GM12878 (cell line): ENCODE measurements around the gene CCL22.
A peak's percentile ranks its signal among the peaks of the same experiment; 100 is the strongest.

Experiments used
- CREB1 ChIP-seq: IDR thresholded peaks from 2 replicates; pipeline ENCODE4 v1.6.1; 2012; ENCODE audit warnings: low read depth, mild to moderate bottlenecking, inconsistent platforms
- CTCF ChIP-seq, 3 experiments: IDR thresholded peaks in 2 of 3; conservative IDR thresholded peaks in 1 of 3; 2 replicates each; pipeline ENCODE4 v1.5.1; 2011; ENCODE audit warnings: low read depth in 3 of 3, low read length in 3 of 3, mild to moderate bottlenecking in 3 of 3, control low read depth in 2 of 3, moderate library complexity in 2 of 3, inconsistent platforms in 1 of 3, mixed read lengths in 1 of 3; ENCODE audit not compliant: control insufficient read depth in 2 of 3, insufficient read depth in 1 of 3; ENCODE audit errors: extremely low read depth in 1 of 3
- EZH2 ChIP-seq: IDR thresholded peaks from 2 replicates; pipeline ENCODE4 v1.6.1; 2012; ENCODE audit warnings: low read depth, mild to moderate bottlenecking, control low read depth, inconsistent platforms, low read length, borderline replicate concordance; ENCODE audit not compliant: control insufficient read depth
- PAX5 ChIP-seq: IDR thresholded peaks from 2 replicates; pipeline ENCODE4 v1.6.1; 2011; ENCODE audit warnings: low read depth, low read length, borderline replicate concordance
- POU2F2 ChIP-seq: IDR thresholded peaks from 3 replicates; pipeline ENCODE4 v1.6.1; 2011; ENCODE audit warnings: low read depth, mild to moderate bottlenecking, low read length, borderline replicate concordance
- TARDBP ChIP-seq: IDR thresholded peaks from 2 replicates; pipeline ENCODE4 v1.6.1; 2016; ENCODE audit warnings: borderline replicate concordance
- ZBTB33 ChIP-seq: fragments of 450-650 bp; IDR thresholded peaks from 2 replicates; pipeline ENCODE4 v1.6.1; 2017; ENCODE audit warnings: mild to moderate bottlenecking

GRCh38 chr16:57358527-57359095 is at the start of gene CCL22:
- no peak for TF ChIP-seq PAX5
- TF ChIP-seq POU2F2 = 0 out of 3 replicates have a peak, but pooled peaks have one; percentile 4
- no peak for TF ChIP-seq CTCF (IDR thresholded peaks at IDR 0.05 in 2 of 3, conservative IDR thresholded peaks at IDR 0.05 in 1 of 3; ENCODE audit: control insufficient read depth in 2 of 3, extremely low read depth in 1 of 3, insufficient read depth in 1 of 3, low read depth in 3 of 3, low read length in 3 of 3)
- TF ChIP-seq ZBTB33 = no peak
- no peak; the same call in 1 of the 2 replicates for TF ChIP-seq CREB1
- no peak for TF ChIP-seq EZH2
- TF ChIP-seq TARDBP = no peak
